GM12892 (cell line): Measurements from ENCODE around the gene ADPRM.

Experiments
- POLR2AphosphoS5 ChIP-seq: IDR thresholded peaks from 2 replicates; pipeline ENCODE4 v1.6.1; 2011; ENCODE audit warnings: low read depth, low read length, control low read depth
- TAF1 ChIP-seq: IDR thresholded peaks from 2 replicates; pipeline ENCODE4 v1.6.1; 2011; ENCODE audit warnings: low read depth, mild to moderate bottlenecking, control low read depth, low read length, borderline replicate concordance

- no peak for TF ChIP-seq POLR2AphosphoS5
- no peak for TF ChIP-seq TAF1
These were observed 47.8 kb upstream of the ADPRM start for GRCh38 chr17:10649602-10650001.
